Vagina (tissue), 2 donors: ENCODE measurements around the gene WIPF3. TPM values are rescaled to one million over a fixed set of nuclear protein-coding genes. Genes with fewer than 3 reads are reported as not detected.

ENCODE experiments used
- DNase-seq, 2 donors: peaks; one replicate each; pipeline ENCODE4 v3.0.0-alpha.2; 2017; ENCODE audit errors: extremely low spot score in 2 of 2
- H3K27ac ChIP-seq: fragments of 200-600 bp; sonication (generic); one replicate; pipeline ENCODE4 v1.5.1; 2019
- H3K27me3 ChIP-seq: fragments of 200-600 bp; sonication (generic); one replicate; pipeline ENCODE4 v1.5.1; 2019
- H3K36me3 ChIP-seq, 2 donors: fragments of 200-600 bp; sonication (generic); one replicate each; pipeline ENCODE4 v1.5.1; 2017 to 2019
- H3K4me1 ChIP-seq: fragments of 200-600 bp; sonication (generic); one replicate; pipeline ENCODE4 v1.5.1; 2019
- H3K4me3 ChIP-seq, 2 donors: fragments of 200-600 bp; sonication (generic); 1 replicate in 1 of 2; 2 replicates in 1 of 2; pipeline ENCODE4 v1.5.1; 2016 to 2019
- H3K9me3 ChIP-seq: fragments of 200-600 bp; sonication (generic); one replicate; pipeline ENCODE4 v1.5.1; 2019
- CTCF ChIP-seq, 3 experiments: fragments of 450-650 bp in 2 of 3; fragments of 200-600 bp in 1 of 3; sonication (generic) in 1 of 3; IDR thresholded peaks; one replicate each; pipeline ENCODE4 v1.5.1; 2017 to 2019; ENCODE audit warnings: antibody characterized with exemption in 3 of 3, mild to moderate bottlenecking in 2 of 3, moderate library complexity in 2 of 3
- POLR2A ChIP-seq, 2 donors: fragments of 450-650 bp; IDR thresholded peaks; one replicate each; pipeline ENCODE4 v1.6.1; 2017; ENCODE audit warnings: antibody characterized with exemption in 2 of 2, mild to moderate bottlenecking in 2 of 2, moderate library complexity in 2 of 2
- POLR2AphosphoS5 ChIP-seq, 2 donors: sonication (generic); formaldehyde crosslinking; IDR thresholded peaks; one replicate each; pipeline ENCODE4 v1.9.0; 2017; ENCODE audit warnings: antibody characterized with exemption in 2 of 2, mild to moderate bottlenecking in 2 of 2, low read depth in 1 of 2; ENCODE audit not compliant: insufficient read depth in 1 of 2
- intact Hi-C: fragments of 100-400 bp; cut with DNase I; formaldehyde crosslinking; loops from one replicate; pipeline ENCODE4 v1.15.1; 2023
- total RNA-seq: library from RNA; depleted of rRNA; stranded (reverse); fragments of >200 nt; gene quantifications from one replicate; pipeline ENCODE4 v1.2.3, GENCODE V29; 2016

Gene WIPF3
- 0.25 TPM for total RNA-seq

- no peak for DNase-seq
- no peaks in the 10 kb centered on the region for H3K9me3 ChIP-seq
- peak within 1 kb of the TSS; percentile 36 to 51 for H3K4me3 ChIP-seq
- H3K27ac ChIP-seq = no peak within 1 kb of the TSS
- H3K4me1 ChIP-seq = peaks cover 8% of the 10 kb centered on the region
- intact Hi-C loops = no loop called here
- no peaks in the 10 kb centered on the region for H3K36me3 ChIP-seq
- peaks cover 9% of the 10 kb centered on the region for H3K27me3 ChIP-seq
- no peak for TF ChIP-seq POLR2AphosphoS5 (IDR thresholded peaks at IDR 0.05; ENCODE audit: insufficient read depth in 1 of 2, low read depth in 1 of 2)
- no peak for TF ChIP-seq POLR2A (IDR thresholded peaks at IDR 0.05)
- TF ChIP-seq CTCF (IDR thresholded peaks at IDR 0.05) = no peak
Observed at GRCh38 chr7:29806208-29806994, at the start of gene WIPF3. TSS of gene WIPF3 (plus strand) at chr7:29806508. CDS start at chr7:29834725, 28,217 bp downstream.

GRCh38 chr7:29763266-29763665 lies 43.0 kb upstream of the WIPF3 start:
- H3K9me3 ChIP-seq = no peaks in the 10 kb centered on the region
- no peaks in the 10 kb centered on the region for H3K4me1 ChIP-seq
- no peak overlapping the region for H3K4me3 ChIP-seq
- TF ChIP-seq CTCF (IDR thresholded peaks at IDR 0.05) = no peak
- TF ChIP-seq POLR2A (IDR thresholded peaks at IDR 0.05) = no peak
- no peak for TF ChIP-seq POLR2AphosphoS5 (IDR thresholded peaks at IDR 0.05; ENCODE audit: insufficient read depth in 1 of 2, low read depth in 1 of 2)
- no peaks in the 10 kb centered on the region for H3K36me3 ChIP-seq
- no peak for DNase-seq
- H3K27ac ChIP-seq = no peak overlapping the region
- intact Hi-C loops = no loop called here
- no peaks in the 10 kb centered on the region for H3K27me3 ChIP-seq

GRCh38 chr7:29764227-29764626 lies 42.1 kb upstream of the WIPF3 start:
- Histone ChIP-seq H3K4me3 (no peak overlapping the region), H3K27me3 (no peaks in the 10 kb centered on the region), H3K4me1 (no peaks in the 10 kb centered on the region), H3K36me3 (no peaks in the 10 kb centered on the region), H3K27ac (no peak overlapping the region), H3K9me3 (no peaks in the 10 kb centered on the region)
- no peak for TF ChIP-seq CTCF (IDR thresholded peaks at IDR 0.05)
- TF ChIP-seq POLR2A (IDR thresholded peaks at IDR 0.05) = no peak
- no peak for TF ChIP-seq POLR2AphosphoS5 (IDR thresholded peaks at IDR 0.05; ENCODE audit: insufficient read depth in 1 of 2, low read depth in 1 of 2)
- intact Hi-C loops = no loop called here
- no peak for DNase-seq

GRCh38 chr7:29765490-29765889 lies 40.8 kb upstream of the WIPF3 start:
- intact Hi-C loops = no loop called here
- TF ChIP-seq POLR2A (IDR thresholded peaks at IDR 0.05) (no peak), POLR2AphosphoS5 (IDR thresholded peaks at IDR 0.05; ENCODE audit: insufficient read depth in 1 of 2, low read depth in 1 of 2) (no peak), CTCF (IDR thresholded peaks at IDR 0.05) (no peak)
- DNase-seq = no peak

GRCh38 chr7:29770371-29770770 lies 35.9 kb upstream of the WIPF3 start:
- H3K4me1 ChIP-seq = no peaks in the 10 kb centered on the region
- no peaks in the 10 kb centered on the region for H3K27me3 ChIP-seq
- no peak overlapping the region for H3K27ac ChIP-seq
- TF ChIP-seq POLR2AphosphoS5 (IDR thresholded peaks at IDR 0.05; ENCODE audit: insufficient read depth in 1 of 2, low read depth in 1 of 2) = no peak
- no peak for TF ChIP-seq POLR2A (IDR thresholded peaks at IDR 0.05)
- no peak for TF ChIP-seq CTCF (IDR thresholded peaks at IDR 0.05)
- H3K9me3 ChIP-seq = no peaks in the 10 kb centered on the region
- intact Hi-C loops = no loop called here
- no peak for DNase-seq
- no peak overlapping the region for H3K4me3 ChIP-seq
- H3K36me3 ChIP-seq = no peaks in the 10 kb centered on the region

More at GRCh38 chr7:29765490-29765889, 40.8 kb upstream of the WIPF3 start:
- Histone ChIP-seq H3K9me3 (no peaks in the 10 kb centered on the region), H3K36me3 (no peaks in the 10 kb centered on the region), H3K27me3 (no peaks in the 10 kb centered on the region), H3K4me1 (no peaks in the 10 kb centered on the region), H3K27ac (no peak overlapping the region), H3K4me3 (no peak overlapping the region)
